SK-N-SH (cell line): ENCODE measurements around the gene SYT14. TPM values are rescaled to one million over a fixed set of nuclear protein-coding genes. Genes with fewer than 3 reads are reported as not detected.

Source experiments
- CTCF ChIA-PET: fragments of 300-600, 350-600 bp; formaldehyde crosslinking; extraction: SDS; loops from one replicate; lab custom pipeline; 2021; lab: Yijun Ruan, JAX
- POLR2A ChIA-PET: fragments of 350-600 bp; sonication (Branson Sonifier 250); formaldehyde crosslinking; extraction: SDS; loops from one replicate; lab custom pipeline; 2020; ENCODE audit warnings: antibody characterized with exemption, inconsistent platforms; lab: Yijun Ruan, JAX
- DNase-seq: peaks from one replicate; pipeline ENCODE4 v3.0.0; 2012
- H2AFZ ChIP-seq: fragments of 200-600 bp; sonication (generic); 2 replicates; pipeline ENCODE4 v1.8.1; 2016; ENCODE audit warnings: antibody characterized with exemption, mild to moderate bottlenecking, low read depth
- H3F3A ChIP-seq: fragments of 200-600 bp; sonication (generic); replicated peaks from 2 replicates; pipeline ENCODE3; 2016; ENCODE audit warnings: antibody characterized with exemption, mild to moderate bottlenecking; ENCODE audit not compliant: insufficient read depth
- H3K27ac ChIP-seq, 2 experiments: fragments of 200-500 bp in 1 of 2; fragments of 200-600 bp in 1 of 2; sonication (Bioruptor generic) in 1 of 2; sonication (generic), shearing (Covaris generic) in 1 of 2; 2 replicates each; pipeline versions ENCODE4 v1.5.1 to v1.6.1; 2014 to 2016; ENCODE audit warnings: low read depth in 2 of 2, inconsistent platforms in 1 of 2, low read length in 1 of 2, mild to moderate bottlenecking in 1 of 2, mixed read lengths in 1 of 2
- H3K27me3 ChIP-seq: fragments of 200-600 bp; sonication (generic), shearing (Covaris generic); 2 replicates; pipeline ENCODE4 v1.6.1; 2016; ENCODE audit warnings: mixed run types; ENCODE audit not compliant: insufficient read depth
- H3K36me3 ChIP-seq, 2 experiments: fragments of 200-500 bp in 1 of 2; fragments of 200-600 bp in 1 of 2; sonication (Bioruptor generic) in 1 of 2; sonication (generic) in 1 of 2; replicated peaks in 1 of 2; 2 replicates each; pipeline versions ENCODE3 to v1.5.1; 2014 to 2016; ENCODE audit warnings: low read length in 1 of 2, mild to moderate bottlenecking in 1 of 2; ENCODE audit not compliant: insufficient read depth in 2 of 2, control insufficient read depth in 1 of 2
- H3K4me1 ChIP-seq, 2 experiments: fragments of 200-500 bp in 1 of 2; fragments of 200-600 bp in 1 of 2; sonication (Bioruptor generic) in 1 of 2; sonication (generic), shearing (Covaris generic) in 1 of 2; 2 replicates each; pipeline versions ENCODE4 v1.5.1 to v1.6.1; 2014 to 2016; ENCODE audit warnings: low read depth in 1 of 2, low read length in 1 of 2, mixed run types in 1 of 2; ENCODE audit not compliant: insufficient read depth in 2 of 2, control insufficient read depth in 1 of 2
- H3K4me2 ChIP-seq: fragments of 200-600 bp; sonication (generic), shearing (Covaris generic); 2 replicates; pipeline ENCODE4 v1.6.1; 2017; ENCODE audit warnings: mixed run types
- H3K4me3 ChIP-seq, 2 experiments: fragments of 200-500 bp in 1 of 2; fragments of 200-600 bp in 1 of 2; sonication (Bioruptor generic) in 1 of 2; sonication (generic), shearing (Covaris generic) in 1 of 2; 2 replicates each; pipeline versions ENCODE4 v1.5.1 to v1.8.1; 2014 to 2016; ENCODE audit warnings: low read depth in 2 of 2, inconsistent platforms in 1 of 2, low read length in 1 of 2, mild to moderate bottlenecking in 1 of 2, mixed read lengths in 1 of 2, moderate library complexity in 1 of 2
- H3K79me2 ChIP-seq: fragments of 200-600 bp; sonication (generic); 2 replicates; pipeline ENCODE4 v1.8.1; 2017; ENCODE audit warnings: mild to moderate bottlenecking; ENCODE audit not compliant: insufficient read depth
- H3K9ac ChIP-seq: fragments of 200-600 bp; sonication (generic); 2 replicates; pipeline ENCODE4 v1.6.1; 2017; ENCODE audit warnings: mixed run types
- H3K9me2 ChIP-seq: fragments of 200-600 bp; sonication (generic); 2 replicates; pipeline ENCODE4 v1.6.1; 2017; ENCODE audit warnings: mixed run types
- H3K9me3 ChIP-seq: fragments of 200-600 bp; sonication (generic); 2 replicates; pipeline ENCODE4 v1.6.1; 2017; ENCODE audit warnings: mixed run types, mild to moderate bottlenecking, moderate library complexity
- H4K20me1 ChIP-seq: fragments of 200-600 bp; sonication (generic); 2 replicates; pipeline ENCODE4 v1.6.1; 2017; ENCODE audit warnings: mild to moderate bottlenecking, mixed run types; ENCODE audit not compliant: insufficient read depth
- EP300 ChIP-seq, 2 experiments: IDR thresholded peaks; 2 replicates each; pipeline versions ENCODE4 v1.4.0 to v1.6.1; 2012; ENCODE audit warnings: borderline replicate concordance in 1 of 2, low read depth in 1 of 2, low read length in 1 of 2
- EZH2phosphoT487 ChIP-seq: fragments of 200-600 bp; sonication (generic); IDR thresholded peaks from 2 replicates; pipeline ENCODE4 v1.6.1; 2017; ENCODE audit warnings: low read depth, mixed run types, mild to moderate bottlenecking, antibody characterized with exemption, moderate library complexity, borderline replicate concordance
- FOXM1 ChIP-seq: IDR thresholded peaks from 2 replicates; pipeline ENCODE4 v1.4.0; 2012; ENCODE audit warnings: low read depth, mild to moderate bottlenecking
- JUND ChIP-seq: IDR thresholded peaks from 2 replicates; pipeline ENCODE4 v1.4.0; 2012
- MEF2A ChIP-seq: IDR thresholded peaks from 2 replicates; pipeline ENCODE4 v1.4.0; 2012; ENCODE audit warnings: low read depth, borderline replicate concordance
- NFIC ChIP-seq: IDR thresholded peaks from 2 replicates; pipeline ENCODE4 v1.4.0; 2012; ENCODE audit warnings: borderline replicate concordance
- POLR2AphosphoS5 ChIP-seq: IDR thresholded peaks from 2 replicates; pipeline ENCODE4 v1.6.1; 2012; ENCODE audit warnings: low read depth, low read length
- RFX5 ChIP-seq: IDR thresholded peaks from 2 replicates; pipeline ENCODE4 v1.6.1; 2012; ENCODE audit warnings: mild to moderate bottlenecking, improper control_type of control experiment, low read length
- SIN3A ChIP-seq: IDR thresholded peaks from 2 replicates; pipeline ENCODE4 v1.6.1; 2012; ENCODE audit warnings: low read depth, mild to moderate bottlenecking, low read length, moderate library complexity, borderline replicate concordance
- TAF1 ChIP-seq: IDR thresholded peaks from 2 replicates; pipeline ENCODE4 v1.6.1; 2012; ENCODE audit warnings: low read depth, mild to moderate bottlenecking, low read length, moderate library complexity, borderline replicate concordance
- TCF12 ChIP-seq: IDR thresholded peaks from 2 replicates; pipeline ENCODE4 v1.4.0; 2012
- TEAD4 ChIP-seq: IDR thresholded peaks from 2 replicates; pipeline ENCODE4 v1.4.0; 2012; ENCODE audit warnings: mild to moderate bottlenecking, borderline replicate concordance; ENCODE audit not compliant: insufficient read depth
- YY1 ChIP-seq: IDR thresholded peaks from 2 replicates; pipeline ENCODE4 v1.4.0; 2012; ENCODE audit warnings: low read depth, mild to moderate bottlenecking
- polyA plus RNA-seq, 3 experiments: library from polyadenylated mRNA; depleted of rRNA; stranded (reverse); fragments of >200 nt; gene quantifications; 2 replicates each; pipeline ENCODE4 v1.2.3, GENCODE V29; 2012
- TF ChIP-seq, protein P1 (sequence below): fragments of 150-350 bp; IDR thresholded peaks from 2 replicates; pipeline ENCODE4 v1.6.1; 2016; ENCODE audit warnings: mild to moderate bottlenecking, low read depth, low read length
- TF ChIP-seq, protein P2 (sequence below): IDR thresholded peaks from 2 replicates; pipeline ENCODE4; 2012
- TF ChIP-seq, protein P3 (sequence below): IDR thresholded peaks from 2 replicates; pipeline ENCODE4 v1.4.0; 2012; ENCODE audit warnings: low read depth, borderline replicate concordance
- TF ChIP-seq, protein P4 (sequence below): IDR thresholded peaks from 2 replicates; pipeline ENCODE4 v1.4.0; 2012; ENCODE audit warnings: low read depth
- TF ChIP-seq, protein P5 (sequence below): fragments of 150-350 bp; IDR thresholded peaks from 2 replicates; pipeline ENCODE4 v1.6.1; 2017; ENCODE audit warnings: antibody characterized with exemption, low read length, low read depth, borderline replicate concordance

The SYT14 gene
- polyA plus RNA-seq, 1 of the 3 experiments (the other 2 are of a cell fraction), result 1.2 TPM

DNA sequence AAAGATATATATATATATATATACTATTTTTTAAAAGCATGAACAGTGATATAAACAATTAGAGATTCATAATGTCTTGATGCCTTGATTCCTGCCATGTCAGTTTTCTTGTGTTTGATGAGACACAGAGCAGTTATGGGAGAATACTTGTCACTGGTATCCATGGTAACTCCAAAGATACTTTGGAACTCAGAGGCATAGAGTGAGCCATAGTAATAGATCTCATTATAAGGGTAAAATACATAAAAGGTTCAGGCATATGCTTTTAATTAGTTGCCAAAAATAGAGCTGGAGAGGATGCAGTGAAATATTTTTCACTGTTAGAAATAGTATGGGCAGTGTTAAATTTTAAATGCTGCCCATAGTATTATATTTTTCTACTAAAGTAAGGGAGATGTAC is 134.1 kb downstream of the SYT14 start:
- Histone ChIP-seq H3K27ac (peak overlapping the region; percentile 94), H3K36me3 (peaks cover 3 to 10% of the 10 kb centered on the region in 2 experiments), H2AFZ (no peak overlapping the region), H3K9me2 (no peaks in the 10 kb centered on the region), H3K4me1 (peaks cover 15 to 23% of the 10 kb centered on the region in 2 experiments; a peak in 2 of 4 replicates), H3K9me3 (peaks cover 18% of the 10 kb centered on the region; the same call in 1 of the 2 replicates), H3F3A (peaks cover 12% of the 10 kb centered on the region), H3K9ac (peak overlapping the region; percentile 40; the same call in 1 of the 2 replicates), H3K4me2 (peak overlapping the region; percentile 52; the same call in 1 of the 2 replicates), H3K79me2 (no peaks in the 10 kb centered on the region), H4K20me1 (no peaks in the 10 kb centered on the region), H3K27me3 (no peaks in the 10 kb centered on the region)
- ChIA-PET POLR2A (no interaction called here), CTCF (interaction anchor here (1.3 to 1.4 kb wide), 3 partner anchors 9 to 17 kb away, joined by 3 read pairs; no protein-coding TSS in a partner anchor)
- peak; percentile 49 for DNase-seq
- no peak for TF ChIP-seq TAF1
- TF ChIP-seq, protein P1, sequence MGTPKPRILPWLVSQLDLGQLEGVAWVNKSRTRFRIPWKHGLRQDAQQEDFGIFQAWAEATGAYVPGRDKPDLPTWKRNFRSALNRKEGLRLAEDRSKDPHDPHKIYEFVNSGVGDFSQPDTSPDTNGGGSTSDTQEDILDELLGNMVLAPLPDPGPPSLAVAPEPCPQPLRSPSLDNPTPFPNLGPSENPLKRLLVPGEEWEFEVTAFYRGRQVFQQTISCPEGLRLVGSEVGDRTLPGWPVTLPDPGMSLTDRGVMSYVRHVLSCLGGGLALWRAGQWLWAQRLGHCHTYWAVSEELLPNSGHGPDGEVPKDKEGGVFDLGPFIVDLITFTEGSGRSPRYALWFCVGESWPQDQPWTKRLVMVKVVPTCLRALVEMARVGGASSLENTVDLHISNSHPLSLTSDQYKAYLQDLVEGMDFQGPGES, result no peak
- no peak for TF ChIP-seq FOXM1
- TF ChIP-seq NFIC, result peak; percentile 15; the same call in 1 of the 2 replicates
- TF ChIP-seq MEF2A, result peak; percentile 90
- no peak for TF ChIP-seq TEAD4
- no peak for TF ChIP-seq SIN3A
- peak; percentile 93 for TF ChIP-seq TCF12
- TF ChIP-seq POLR2AphosphoS5, result peak; percentile 33; the same call in 1 of the 2 replicates
- TF ChIP-seq, protein P2, sequence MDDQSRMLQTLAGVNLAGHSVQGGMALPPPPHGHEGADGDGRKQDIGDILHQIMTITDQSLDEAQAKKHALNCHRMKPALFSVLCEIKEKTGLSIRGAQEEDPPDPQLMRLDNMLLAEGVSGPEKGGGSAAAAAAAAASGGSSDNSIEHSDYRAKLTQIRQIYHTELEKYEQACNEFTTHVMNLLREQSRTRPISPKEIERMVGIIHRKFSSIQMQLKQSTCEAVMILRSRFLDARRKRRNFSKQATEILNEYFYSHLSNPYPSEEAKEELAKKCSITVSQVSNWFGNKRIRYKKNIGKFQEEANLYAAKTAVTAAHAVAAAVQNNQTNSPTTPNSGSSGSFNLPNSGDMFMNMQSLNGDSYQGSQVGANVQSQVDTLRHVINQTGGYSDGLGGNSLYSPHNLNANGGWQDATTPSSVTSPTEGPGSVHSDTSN, result peak; percentile 86
- TF ChIP-seq, protein P3, sequence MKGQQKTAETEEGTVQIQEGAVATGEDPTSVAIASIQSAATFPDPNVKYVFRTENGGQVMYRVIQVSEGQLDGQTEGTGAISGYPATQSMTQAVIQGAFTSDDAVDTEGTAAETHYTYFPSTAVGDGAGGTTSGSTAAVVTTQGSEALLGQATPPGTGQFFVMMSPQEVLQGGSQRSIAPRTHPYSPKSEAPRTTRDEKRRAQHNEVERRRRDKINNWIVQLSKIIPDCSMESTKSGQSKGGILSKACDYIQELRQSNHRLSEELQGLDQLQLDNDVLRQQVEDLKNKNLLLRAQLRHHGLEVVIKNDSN, result no peak
- peak; percentile 46 to 67; a peak in 3 of 4 replicates for TF ChIP-seq EP300 (IDR thresholded peaks at IDR 0.05; ENCODE audit: borderline replicate concordance in 1 of 2, low read depth in 1 of 2, low read length in 1 of 2)
- TF ChIP-seq RFX5, result peak; percentile 80
- TF ChIP-seq JUND, result 0 out of 2 replicates have a peak, but pooled peaks have one; percentile 10
- TF ChIP-seq, protein P4, sequence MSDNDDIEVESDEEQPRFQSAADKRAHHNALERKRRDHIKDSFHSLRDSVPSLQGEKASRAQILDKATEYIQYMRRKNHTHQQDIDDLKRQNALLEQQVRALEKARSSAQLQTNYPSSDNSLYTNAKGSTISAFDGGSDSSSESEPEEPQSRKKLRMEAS, result no peak
- no peak for TF ChIP-seq YY1
- TF ChIP-seq, protein P5, sequence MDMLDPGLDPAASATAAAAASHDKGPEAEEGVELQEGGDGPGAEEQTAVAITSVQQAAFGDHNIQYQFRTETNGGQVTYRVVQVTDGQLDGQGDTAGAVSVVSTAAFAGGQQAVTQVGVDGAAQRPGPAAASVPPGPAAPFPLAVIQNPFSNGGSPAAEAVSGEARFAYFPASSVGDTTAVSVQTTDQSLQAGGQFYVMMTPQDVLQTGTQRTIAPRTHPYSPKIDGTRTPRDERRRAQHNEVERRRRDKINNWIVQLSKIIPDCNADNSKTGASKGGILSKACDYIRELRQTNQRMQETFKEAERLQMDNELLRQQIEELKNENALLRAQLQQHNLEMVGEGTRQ, result no peak
- no peak for TF ChIP-seq EZH2phosphoT487
- TF ChIP-seq, all 33 proteins: peak for 8
- no peak overlapping the region for H3K4me3 ChIP-seq
